HEK293T (cell line): ENCODE measurements around the gene EIF5.

Experiments used
- CTCF ChIA-PET: fragments of 350-600 bp; formaldehyde crosslinking; extraction: SDS; loops from one replicate; lab custom pipeline; 2021; ENCODE audit warnings: antibody characterized with exemption, inconsistent platforms; lab: Yijun Ruan, JAX
- POLR2A ChIA-PET: fragments of 350-600 bp; formaldehyde crosslinking; extraction: SDS; loops from one replicate; lab custom pipeline; 2020; ENCODE audit warnings: antibody characterized with exemption, inconsistent platforms; lab: Yijun Ruan, JAX
- DNase-seq: peaks from one replicate; pipeline ENCODE4 v3.0.0; 2012; ENCODE audit warnings: mixed read lengths; ENCODE audit errors: extremely low spot score
- ARNT ChIP-seq: fragments of 450-650 bp; IDR thresholded peaks from 2 replicates; pipeline ENCODE4 v1.6.1; 2017; ENCODE audit warnings: mild to moderate bottlenecking
- BHLHE40 ChIP-seq: fragments of 450-650 bp; IDR thresholded peaks from 2 replicates; pipeline ENCODE4 v1.6.1; 2016; ENCODE audit warnings: mild to moderate bottlenecking, moderate library complexity, borderline replicate concordance
- CTBP1 ChIP-seq: fragments of 450-650 bp; IDR thresholded peaks from 2 replicates; pipeline ENCODE4 v1.6.1; 2016; ENCODE audit warnings: borderline replicate concordance
- ELF4 ChIP-seq: fragments of 450-650 bp; IDR thresholded peaks from 2 replicates; pipeline ENCODE4 v1.6.1; 2017; ENCODE audit warnings: antibody characterized with exemption
- FOXA1 ChIP-seq: fragments of 450-650 bp; IDR thresholded peaks from 2 replicates; pipeline ENCODE4 v1.6.1; 2016; ENCODE audit warnings: mild to moderate bottlenecking
- FOXK2 ChIP-seq: fragments of 450-650 bp; IDR thresholded peaks from 2 replicates; pipeline ENCODE4 v1.6.1; 2016; ENCODE audit warnings: mild to moderate bottlenecking
- FOXM1 ChIP-seq: fragments of 450-650 bp; IDR thresholded peaks from 2 replicates; pipeline ENCODE4 v1.6.1; 2017; ENCODE audit warnings: mild to moderate bottlenecking, borderline replicate concordance
- HDGF ChIP-seq: fragments of 450-650 bp; IDR thresholded peaks from 2 replicates; pipeline ENCODE4 v1.6.1; 2017; ENCODE audit warnings: antibody characterized with exemption, borderline replicate concordance
- L3MBTL2 ChIP-seq: fragments of 450-650 bp; conservative IDR thresholded peaks from 2 replicates; pipeline ENCODE4 v1.6.1; 2016; ENCODE audit warnings: mild to moderate bottlenecking
- LEF1 ChIP-seq: fragments of 450-650 bp; IDR thresholded peaks from 2 replicates; pipeline ENCODE4 v1.6.1; 2017; ENCODE audit warnings: mild to moderate bottlenecking, borderline replicate concordance
- NFRKB ChIP-seq: fragments of 450-650 bp; IDR thresholded peaks from 2 replicates; pipeline ENCODE4 v1.6.1; 2016; ENCODE audit warnings: mild to moderate bottlenecking, moderate library complexity
- SP1 ChIP-seq: fragments of 450-650 bp; IDR thresholded peaks from 2 replicates; pipeline ENCODE4 v1.6.1; 2017
- SUZ12 ChIP-seq: fragments of 450-650 bp; IDR thresholded peaks from 2 replicates; pipeline ENCODE4 v1.6.1; 2016; ENCODE audit warnings: mild to moderate bottlenecking
- TARDBP ChIP-seq: fragments of 450-650 bp; IDR thresholded peaks from 2 replicates; pipeline ENCODE4 v1.6.1; 2016
- ZNF384 ChIP-seq: fragments of 450-650 bp; IDR thresholded peaks from 2 replicates; pipeline ENCODE4 v1.6.1; 2016
- TF ChIP-seq, protein P1 (sequence below): fragments of 450-650 bp; IDR thresholded peaks from 2 replicates; pipeline ENCODE4 v1.6.1; 2016

Gene EIF5

DNA sequence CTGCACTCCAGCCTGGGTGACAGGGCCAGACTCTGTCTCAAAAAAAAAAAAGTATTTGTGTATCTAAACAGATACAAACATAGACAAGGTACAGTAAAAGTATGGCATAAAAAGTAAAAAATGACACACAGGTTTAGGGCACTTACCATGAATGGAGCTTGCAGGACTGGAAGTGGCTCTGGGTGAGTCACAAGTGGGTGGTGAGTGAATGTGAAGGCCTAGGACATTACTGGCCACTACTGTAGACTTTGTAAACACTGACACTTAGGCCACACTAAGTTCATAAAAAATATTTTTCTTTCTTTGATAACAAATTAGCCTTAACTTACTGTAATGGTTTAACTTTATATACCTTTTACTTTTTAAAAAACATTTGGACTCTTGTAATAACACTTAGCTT, 38.0 kb upstream of the EIF5 start:
- ChIA-PET POLR2A (interaction anchor here (1.2 kb wide), 1 partner anchor 239 kb away, joined by 4 read pairs; no protein-coding TSS in a partner anchor), CTCF (interaction anchor here (0.6 to 1.6 kb wide), 4 partner anchors 32 to 451 kb away, joined by 3 to 7 read pairs (median 4); no protein-coding TSS in a partner anchor)
- TF ChIP-seq LEF1 (no peak), FOXK2 (no peak), ARNT (no peak)
- TF ChIP-seq, protein P1, sequence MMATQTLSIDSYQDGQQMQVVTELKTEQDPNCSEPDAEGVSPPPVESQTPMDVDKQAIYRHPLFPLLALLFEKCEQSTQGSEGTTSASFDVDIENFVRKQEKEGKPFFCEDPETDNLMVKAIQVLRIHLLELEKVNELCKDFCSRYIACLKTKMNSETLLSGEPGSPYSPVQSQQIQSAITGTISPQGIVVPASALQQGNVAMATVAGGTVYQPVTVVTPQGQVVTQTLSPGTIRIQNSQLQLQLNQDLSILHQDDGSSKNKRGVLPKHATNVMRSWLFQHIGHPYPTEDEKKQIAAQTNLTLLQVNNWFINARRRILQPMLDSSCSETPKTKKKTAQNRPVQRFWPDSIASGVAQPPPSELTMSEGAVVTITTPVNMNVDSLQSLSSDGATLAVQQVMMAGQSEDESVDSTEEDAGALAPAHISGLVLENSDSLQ: no peak
- DNase-seq: no peak

DNA sequence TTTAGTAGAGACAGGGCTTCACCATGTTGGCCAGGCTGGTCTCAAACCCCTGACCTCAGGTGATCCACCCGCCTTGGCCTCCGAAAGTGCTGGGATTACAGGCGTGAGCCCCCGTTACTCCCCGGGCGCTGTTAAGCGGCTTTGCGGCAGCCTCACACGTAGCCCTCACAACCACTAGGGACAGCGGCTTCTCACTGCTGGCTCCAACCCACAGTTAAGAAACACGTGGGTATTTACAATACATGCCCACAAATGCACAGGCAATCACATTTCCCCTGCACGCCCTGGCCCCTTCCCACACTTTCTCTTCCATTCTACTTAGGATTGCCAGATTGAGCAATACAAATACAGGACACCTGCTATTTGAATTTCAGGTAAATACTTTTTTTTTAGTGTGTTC, 37.0 kb upstream of the EIF5 start:
- no peak for DNase-seq
- CTCF ChIA-PET: interaction anchor here (0.7 to 1.6 kb wide), 3 partner anchors 31 to 256 kb away, joined by 3 to 7 read pairs (median 4); no protein-coding TSS in a partner anchor
- POLR2A ChIA-PET: no interaction called here
- TF ChIP-seq TARDBP: no peak
- no peak for TF ChIP-seq BHLHE40
- TF ChIP-seq, protein P1: no peak
- no peak for TF ChIP-seq FOXK2
- no peak for TF ChIP-seq ELF4
- TF ChIP-seq CTBP1: no peak
- TF ChIP-seq FOXM1: no peak
- no peak for TF ChIP-seq NFRKB
- no peak for TF ChIP-seq FOXA1
- no peak for TF ChIP-seq ARNT
- TF ChIP-seq ZNF384: no peak
- no peak for TF ChIP-seq L3MBTL2
- no peak for TF ChIP-seq LEF1
- no peak for TF ChIP-seq SUZ12
- no peak for TF ChIP-seq HDGF
- TF ChIP-seq SP1: no peak

DNA sequence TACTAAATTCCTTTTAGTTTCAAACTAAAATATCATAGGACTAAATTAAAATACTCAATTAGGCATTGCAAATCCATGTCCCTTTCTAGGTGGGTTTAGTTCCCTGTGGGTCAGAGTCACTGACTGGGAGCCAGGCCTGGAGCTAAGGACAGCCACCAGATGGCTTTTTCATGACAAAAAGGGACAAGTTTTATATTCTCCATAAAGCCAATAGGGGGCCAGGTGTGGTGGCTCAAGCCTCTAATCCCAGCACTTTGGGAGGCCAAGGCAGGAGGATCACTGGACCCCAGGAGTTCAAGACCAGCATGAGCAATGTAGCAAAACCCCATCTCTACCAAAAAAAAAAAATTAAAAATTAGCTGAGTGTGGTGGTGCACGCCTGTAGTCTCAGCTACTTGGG, 35.4 kb upstream of the EIF5 start:
- DNase-seq: no peak
- ChIA-PET POLR2A (interaction anchor here (0.6 to 2.6 kb wide), 3 partner anchors 33 to 222 kb away, joined by 3 to 13 read pairs (median 3); partner anchors contain the start of gene EIF5), CTCF (interaction anchor here (0.6 to 1.3 kb wide), 2 partner anchors 267 to 1435 kb away, joined by 3 to 7 read pairs; no protein-coding TSS in a partner anchor)
- TF ChIP-seq, protein P1: no peak
- TF ChIP-seq FOXA1 (no peak), SP1 (no peak), FOXM1 (no peak), SUZ12 (no peak), TARDBP (no peak), BHLHE40 (no peak), FOXK2 (no peak), LEF1 (no peak), ARNT (no peak), L3MBTL2 (no peak)

GRCh38 chr14:103301512-103302354, 32.3 kb upstream of the EIF5 start:
- no peak for DNase-seq
- ChIA-PET CTCF (no interaction called here), POLR2A (no interaction called here)
- TF ChIP-seq, protein P1: no peak
- TF ChIP-seq FOXK2: no peak
- no peak for TF ChIP-seq FOXM1
- no peak for TF ChIP-seq TARDBP
- TF ChIP-seq FOXA1: no peak
- TF ChIP-seq HDGF: no peak
- no peak for TF ChIP-seq NFRKB
- TF ChIP-seq ELF4: no peak
- no peak for TF ChIP-seq CTBP1
- TF ChIP-seq ARNT: no peak
- TF ChIP-seq LEF1: no peak
- no peak for TF ChIP-seq L3MBTL2
- no peak for TF ChIP-seq ZNF384
- TF ChIP-seq SUZ12: no peak
- TF ChIP-seq SP1: no peak
- no peak for TF ChIP-seq BHLHE40

GRCh38 chr14:103302966-103303365, 31.1 kb upstream of the EIF5 start:
- ChIA-PET POLR2A (no interaction called here), CTCF (no interaction called here)
- no peak for TF ChIP-seq ZNF384
- TF ChIP-seq L3MBTL2: no peak
- no peak for TF ChIP-seq LEF1
- TF ChIP-seq HDGF: no peak
- no peak for DNase-seq
